HFF-Myc (cell line): Measurements from ENCODE around the gene ATP2B1.

Experiments used
- DNase-seq: peaks from one replicate; pipeline ENCODE4 v3.0.0-alpha.2; 2011; ENCODE audit warnings: low read depth; ENCODE audit errors: extremely low read depth
- H3K4me3 ChIP-seq: replicated peaks from 2 replicates; pipeline ENCODE4 v1.5.1; 2011; ENCODE audit warnings: low read depth, mild to moderate bottlenecking, control low read depth, low read length
- CTCF ChIP-seq: IDR thresholded peaks from 2 replicates; pipeline ENCODE4 v1.5.1; 2012; ENCODE audit warnings: mild to moderate bottlenecking, low read depth, low read length, control low read depth; ENCODE audit errors: missing control alignments

The ATP2B1 gene

GRCh38 chr12:89686311-89686710 lies 22.3 kb downstream of the ATP2B1 start:
- no peak overlapping the region for H3K4me3 ChIP-seq
- no peak for TF ChIP-seq CTCF
- no peak for DNase-seq

GRCh38 chr12:89685363-89685972 lies 23.2 kb downstream of the ATP2B1 start:
- no peak for DNase-seq
- H3K4me3 ChIP-seq, result no peak overlapping the region
- TF ChIP-seq CTCF, result no peak

- no peak for DNase-seq
- no peak for TF ChIP-seq CTCF
- no peak overlapping the region for H3K4me3 ChIP-seq
These were observed 24.5 kb downstream of the ATP2B1 start for GRCh38 chr12:89684136-89684535.

- no peak for DNase-seq
- no peak for TF ChIP-seq CTCF
- H3K4me3 ChIP-seq, result no peak overlapping the region
These were observed 26.4 kb downstream of the ATP2B1 start for GRCh38 chr12:89682284-89682683.

- no peak overlapping the region for H3K4me3 ChIP-seq
- DNase-seq, result no peak
- TF ChIP-seq CTCF, result no peak
These were observed 28.2 kb downstream of the ATP2B1 start for GRCh38 chr12:89680409-89680808.

- no peak for DNase-seq
- no peak overlapping the region for H3K4me3 ChIP-seq
- TF ChIP-seq CTCF, result no peak
These were observed 29.0 kb downstream of the ATP2B1 start for GRCh38 chr12:89679631-89680030.

GRCh38 chr12:89678225-89678624 lies 30.4 kb downstream of the ATP2B1 start:
- H3K4me3 ChIP-seq, result no peak overlapping the region
- TF ChIP-seq CTCF, result no peak
- DNase-seq, result no peak
